ENCODE measurements around the gene PFKFB2.

Gene PFKFB2

GRCh38 chr1:207077012-207077411 lies 23.9 kb downstream of the PFKFB2 start:
- no peak overlapping the region for H3K27ac ChIP-seq (replicated peaks; ENCODE audit: low read length)
- H2BK120ac ChIP-seq (ENCODE audit: low read depth, low read length): no peak overlapping the region
- H2BK5ac ChIP-seq (ENCODE audit: low read length): no peak overlapping the region
- no peaks in the 10 kb centered on the region for H3K4me1 ChIP-seq (ENCODE audit: control insufficient read depth in 2 of 2, insufficient read depth in 1 of 2, low read depth in 1 of 2, low read length in 2 of 2)
- H4K8ac ChIP-seq (ENCODE audit: low read depth, low read length): no peak overlapping the region
- H3K36me3 ChIP-seq (replicated peaks in 1 of 2; ENCODE audit: control insufficient read depth in 2 of 2, insufficient read depth in 2 of 2, low read length in 2 of 2): no peaks in the 10 kb centered on the region
- no peak overlapping the region for H3K14ac ChIP-seq (ENCODE audit: low read length)
- no peak for DNase-seq (ENCODE audit: low spot score)
- H3K23ac ChIP-seq (ENCODE audit: low read depth, low read length, poor library complexity): no peak overlapping the region
- no peaks in the 10 kb centered on the region for H3K79me1 ChIP-seq (ENCODE audit: low read depth, low read length)
- no peak overlapping the region for H3K4me3 ChIP-seq (ENCODE audit: low read length in 2 of 2)
- no peak overlapping the region for H2AFZ ChIP-seq (ENCODE audit: low read length)
- no peak overlapping the region for H2BK15ac ChIP-seq (ENCODE audit: low read length)
- H2BK12ac ChIP-seq (ENCODE audit: low read length): no peak overlapping the region
- no peak overlapping the region for H3K4ac ChIP-seq (ENCODE audit: low read length)
- no peaks in the 10 kb centered on the region for H3K27me3 ChIP-seq (ENCODE audit: control insufficient read depth in 3 of 3, insufficient read depth in 3 of 3, low read depth in 1 of 3, low read length in 3 of 3)
- H3K4me2 ChIP-seq (ENCODE audit: insufficient read depth, low read length, poor library complexity, severe bottlenecking): no peak overlapping the region
- H3K9ac ChIP-seq (ENCODE audit: low read depth, low read length, poor library complexity): no peak overlapping the region
- no peak overlapping the region for H3K18ac ChIP-seq (ENCODE audit: low read length)
- WGBS, 2 donors (ENCODE audit: extremely low coverage in 2 of 2, insufficient read length in 2 of 2, insufficient replicate concordance in 1 of 2): no CpG with 5 or more reads among the region's 1 CpG
- H4K91ac ChIP-seq (ENCODE audit: low read depth, low read length, poor library complexity): no peak overlapping the region
- H3K9me3 ChIP-seq (replicated peaks in 1 of 2; ENCODE audit: control insufficient read depth in 2 of 2, insufficient read depth in 1 of 2, low read depth in 1 of 2, low read length in 2 of 2): no peaks in the 10 kb centered on the region
- no peak overlapping the region for H2AK5ac ChIP-seq (ENCODE audit: low read depth, low read length)

GRCh38 chr1:207077470-207078377 lies 24.6 kb downstream of the PFKFB2 start:
- Histone ChIP-seq H3K23ac (ENCODE audit: low read depth, low read length, poor library complexity) (no peak overlapping the region), H3K4me3 (ENCODE audit: low read length in 2 of 2) (no peak overlapping the region), H3K4me2 (ENCODE audit: insufficient read depth, low read length, poor library complexity, severe bottlenecking) (no peak overlapping the region), H4K91ac (ENCODE audit: low read depth, low read length, poor library complexity) (no peak overlapping the region), H2BK5ac (ENCODE audit: low read length) (no peak overlapping the region), H3K27me3 (ENCODE audit: control insufficient read depth in 3 of 3, insufficient read depth in 3 of 3, low read depth in 1 of 3, low read length in 3 of 3) (no peaks in the 10 kb centered on the region), H2BK15ac (ENCODE audit: low read length) (no peak overlapping the region), H2BK120ac (ENCODE audit: low read depth, low read length) (no peak overlapping the region), H3K79me1 (ENCODE audit: low read depth, low read length) (no peaks in the 10 kb centered on the region), H2AK5ac (ENCODE audit: low read depth, low read length) (no peak overlapping the region), H3K9ac (ENCODE audit: low read depth, low read length, poor library complexity) (no peak overlapping the region), H3K4ac (ENCODE audit: low read length) (no peak overlapping the region), H4K8ac (ENCODE audit: low read depth, low read length) (no peak overlapping the region), H3K18ac (ENCODE audit: low read length) (no peak overlapping the region), H3K27ac (replicated peaks; ENCODE audit: low read length) (no peak overlapping the region), H3K4me1 (ENCODE audit: control insufficient read depth in 2 of 2, insufficient read depth in 1 of 2, low read depth in 1 of 2, low read length in 2 of 2) (no peaks in the 10 kb centered on the region), H2BK12ac (ENCODE audit: low read length) (no peak overlapping the region), H2AFZ (ENCODE audit: low read length) (no peak overlapping the region), H3K9me3 (replicated peaks in 1 of 2; ENCODE audit: control insufficient read depth in 2 of 2, insufficient read depth in 1 of 2, low read depth in 1 of 2, low read length in 2 of 2) (no peaks in the 10 kb centered on the region), H3K36me3 (replicated peaks in 1 of 2; ENCODE audit: control insufficient read depth in 2 of 2, insufficient read depth in 2 of 2, low read length in 2 of 2) (no peaks in the 10 kb centered on the region), H3K14ac (ENCODE audit: low read length) (no peak overlapping the region)
- DNase-seq (ENCODE audit: low spot score): peak; percentile 62
- no CpG with 5 or more reads among the region's 6 CpGs for WGBS, 2 donors (ENCODE audit: extremely low coverage in 2 of 2, insufficient read length in 2 of 2, insufficient replicate concordance in 1 of 2)

GRCh38 chr1:207078578-207079132 lies 25.6 kb downstream of the PFKFB2 start:
- Histone ChIP-seq H3K4me1 (ENCODE audit: control insufficient read depth in 2 of 2, insufficient read depth in 1 of 2, low read depth in 1 of 2, low read length in 2 of 2) (no peaks in the 10 kb centered on the region), H2BK12ac (ENCODE audit: low read length) (no peak overlapping the region), H3K9me3 (replicated peaks in 1 of 2; ENCODE audit: control insufficient read depth in 2 of 2, insufficient read depth in 1 of 2, low read depth in 1 of 2, low read length in 2 of 2) (no peaks in the 10 kb centered on the region), H3K9ac (ENCODE audit: low read depth, low read length, poor library complexity) (no peak overlapping the region), H3K27ac (replicated peaks; ENCODE audit: low read length) (no peak overlapping the region), H3K79me1 (ENCODE audit: low read depth, low read length) (no peaks in the 10 kb centered on the region), H3K4ac (ENCODE audit: low read length) (no peak overlapping the region), H2BK120ac (ENCODE audit: low read depth, low read length) (no peak overlapping the region), H3K27me3 (ENCODE audit: control insufficient read depth in 3 of 3, insufficient read depth in 3 of 3, low read depth in 1 of 3, low read length in 3 of 3) (no peaks in the 10 kb centered on the region), H2BK15ac (ENCODE audit: low read length) (no peak overlapping the region), H2AK5ac (ENCODE audit: low read depth, low read length) (no peak overlapping the region), H3K4me2 (ENCODE audit: insufficient read depth, low read length, poor library complexity, severe bottlenecking) (no peak overlapping the region), H3K14ac (ENCODE audit: low read length) (no peak overlapping the region), H4K8ac (ENCODE audit: low read depth, low read length) (no peak overlapping the region), H3K23ac (ENCODE audit: low read depth, low read length, poor library complexity) (no peak overlapping the region), H2BK5ac (ENCODE audit: low read length) (no peak overlapping the region), H3K18ac (ENCODE audit: low read length) (no peak overlapping the region), H3K36me3 (replicated peaks in 1 of 2; ENCODE audit: control insufficient read depth in 2 of 2, insufficient read depth in 2 of 2, low read length in 2 of 2) (no peaks in the 10 kb centered on the region), H4K91ac (ENCODE audit: low read depth, low read length, poor library complexity) (no peak overlapping the region), H3K4me3 (ENCODE audit: low read length in 2 of 2) (peak overlapping the region in 1 of 2 donors; percentile 26), H2AFZ (ENCODE audit: low read length) (no peak overlapping the region)
- no peak for DNase-seq (ENCODE audit: low spot score)
- WGBS, 2 donors (ENCODE audit: extremely low coverage in 2 of 2, insufficient read length in 2 of 2, insufficient replicate concordance in 1 of 2): no CpG with 5 or more reads among the region's 11 CpGs

- DNase-seq (ENCODE audit: low spot score): no peak
- no peak overlapping the region for H2AK5ac ChIP-seq (ENCODE audit: low read depth, low read length)
- H3K18ac ChIP-seq (ENCODE audit: low read length): no peak overlapping the region
- no peak overlapping the region for H3K14ac ChIP-seq (ENCODE audit: low read length)
- H3K36me3 ChIP-seq (replicated peaks in 1 of 2; ENCODE audit: control insufficient read depth in 2 of 2, insufficient read depth in 2 of 2, low read length in 2 of 2): no peaks in the 10 kb centered on the region
- no peak overlapping the region for H3K9ac ChIP-seq (ENCODE audit: low read depth, low read length, poor library complexity)
- H3K79me1 ChIP-seq (ENCODE audit: low read depth, low read length): no peaks in the 10 kb centered on the region
- no peak overlapping the region for H3K4me2 ChIP-seq (ENCODE audit: insufficient read depth, low read length, poor library complexity, severe bottlenecking)
- H3K4me1 ChIP-seq (ENCODE audit: control insufficient read depth in 2 of 2, insufficient read depth in 1 of 2, low read depth in 1 of 2, low read length in 2 of 2): no peaks in the 10 kb centered on the region
- no peaks in the 10 kb centered on the region for H3K27me3 ChIP-seq (ENCODE audit: control insufficient read depth in 3 of 3, insufficient read depth in 3 of 3, low read depth in 1 of 3, low read length in 3 of 3)
- no peak overlapping the region for H2AFZ ChIP-seq (ENCODE audit: low read length)
- H3K23ac ChIP-seq (ENCODE audit: low read depth, low read length, poor library complexity): no peak overlapping the region
- no peak overlapping the region for H4K91ac ChIP-seq (ENCODE audit: low read depth, low read length, poor library complexity)
- H2BK5ac ChIP-seq (ENCODE audit: low read length): no peak overlapping the region
- no peaks in the 10 kb centered on the region for H3K9me3 ChIP-seq (replicated peaks in 1 of 2; ENCODE audit: control insufficient read depth in 2 of 2, insufficient read depth in 1 of 2, low read depth in 1 of 2, low read length in 2 of 2)
- no peak overlapping the region for H4K8ac ChIP-seq (ENCODE audit: low read depth, low read length)
- no peak overlapping the region for H2BK15ac ChIP-seq (ENCODE audit: low read length)
- H3K4ac ChIP-seq (ENCODE audit: low read length): no peak overlapping the region
- H2BK12ac ChIP-seq (ENCODE audit: low read length): no peak overlapping the region
- H2BK120ac ChIP-seq (ENCODE audit: low read depth, low read length): no peak overlapping the region
- H3K27ac ChIP-seq (replicated peaks; ENCODE audit: low read length): no peak overlapping the region
- no peak overlapping the region for H3K4me3 ChIP-seq (ENCODE audit: low read length in 2 of 2)
- no CpG with 5 or more reads among the region's 6 CpGs for WGBS, 2 donors (ENCODE audit: extremely low coverage in 2 of 2, insufficient read length in 2 of 2, insufficient replicate concordance in 1 of 2)
Measured at GRCh38 chr1:207079706-207080241, 26.7 kb downstream of the PFKFB2 start.

All from neuronal stem cell (in vitro differentiated cells).